Measurements from ENCODE around the gene TCHP.

TCHP gene

GRCh38 chr12:109961201-109961600 is 61.1 kb downstream of the TCHP start:
- peak in 5 of 51 donors; percentile 8 to 21 (median 15) for DNase-seq

GRCh38 chr12:109961612-109962011 is 61.5 kb downstream of the TCHP start:
- no peak for DNase-seq

GRCh38 chr12:109962398-109962797 is 62.3 kb downstream of the TCHP start:
- DNase-seq = no peak

- DNase-seq = no peak
These were observed 63.3 kb downstream of the TCHP start for GRCh38 chr12:109963330-109963729.

- no peak for DNase-seq
These were observed 63.8 kb downstream of the TCHP start for GRCh38 chr12:109963743-109964429.

GRCh38 chr12:109966546-109966945 is 66.5 kb downstream of the TCHP start:
- no peak for DNase-seq

- no peak for DNase-seq
These were observed 67.4 kb downstream of the TCHP start for GRCh38 chr12:109967383-109968031.
